ENCODE results near the gene CSRP2. TPM values are rescaled to one million over a fixed set of nuclear protein-coding genes. Genes with fewer than 3 reads are reported as not detected.

CSRP2 gene
- total RNA-seq, 1 donor from 2014 or later, result 13.3 TPM

DNA sequence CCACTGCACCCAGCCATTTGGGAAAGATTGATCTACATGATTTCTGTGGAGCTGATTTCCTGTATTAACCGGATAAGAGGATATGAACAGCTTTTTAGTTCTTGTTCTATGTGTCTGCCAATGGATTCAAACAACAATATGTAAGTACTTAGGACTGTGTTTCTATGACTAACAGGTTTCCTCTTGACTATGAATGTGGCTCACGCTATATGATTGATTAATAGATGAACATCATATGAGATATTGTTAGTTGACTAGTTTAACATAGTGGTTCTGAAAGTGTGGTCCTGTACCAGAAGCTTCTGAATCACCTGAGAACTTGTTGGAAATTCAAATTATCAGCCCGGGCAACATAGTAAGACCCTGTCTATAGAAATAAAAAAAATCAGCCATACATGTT lies 12.8 kb upstream of the CSRP2 start:
- DNase-seq, result no peak

DNA sequence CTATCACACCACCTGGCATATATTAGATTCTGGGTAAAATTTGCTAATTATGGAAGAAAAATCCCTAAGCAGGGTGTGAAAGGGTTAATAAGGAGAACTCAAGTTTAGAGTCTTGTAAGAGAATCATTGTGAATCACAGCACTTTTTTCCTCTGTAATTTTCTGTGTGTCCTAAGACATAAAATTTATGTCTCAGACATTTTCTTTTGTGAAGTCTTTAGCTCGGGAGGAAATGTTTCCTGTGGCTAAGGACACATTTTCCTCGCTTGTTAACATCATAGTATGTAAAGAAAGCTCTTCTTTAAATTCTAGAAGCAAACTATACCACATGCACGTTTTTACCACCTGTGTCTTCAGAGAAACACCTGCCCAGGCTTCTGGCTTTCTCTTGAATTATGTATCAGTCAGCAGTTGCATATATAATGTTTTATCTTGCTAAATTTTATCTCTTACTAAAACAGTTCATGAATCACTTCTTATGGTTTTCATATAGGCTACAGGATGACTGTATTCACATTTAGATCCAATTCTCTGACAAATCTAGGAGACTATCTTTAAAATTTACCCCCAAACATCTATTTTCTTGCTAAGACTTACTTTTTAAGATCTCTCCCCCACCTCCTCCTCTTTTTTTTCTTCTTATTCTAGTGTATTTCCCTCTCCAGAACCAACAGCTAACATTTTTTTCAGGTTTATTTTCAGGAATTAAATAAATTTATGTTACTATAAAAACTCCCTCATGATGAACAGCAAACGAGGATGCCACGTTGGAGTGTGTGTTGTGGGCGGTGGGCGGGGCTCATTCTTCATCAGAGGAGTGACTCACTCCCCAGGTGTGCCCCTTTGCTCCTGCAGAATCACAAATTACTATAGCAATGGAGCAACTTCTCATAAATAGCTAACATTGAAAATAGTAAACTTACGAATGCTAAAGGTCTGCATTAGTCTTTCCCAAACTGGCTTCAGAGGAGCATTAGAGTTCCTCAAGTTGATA lies 11.6 kb upstream of the CSRP2 start:
- no peak for DNase-seq

DNA sequence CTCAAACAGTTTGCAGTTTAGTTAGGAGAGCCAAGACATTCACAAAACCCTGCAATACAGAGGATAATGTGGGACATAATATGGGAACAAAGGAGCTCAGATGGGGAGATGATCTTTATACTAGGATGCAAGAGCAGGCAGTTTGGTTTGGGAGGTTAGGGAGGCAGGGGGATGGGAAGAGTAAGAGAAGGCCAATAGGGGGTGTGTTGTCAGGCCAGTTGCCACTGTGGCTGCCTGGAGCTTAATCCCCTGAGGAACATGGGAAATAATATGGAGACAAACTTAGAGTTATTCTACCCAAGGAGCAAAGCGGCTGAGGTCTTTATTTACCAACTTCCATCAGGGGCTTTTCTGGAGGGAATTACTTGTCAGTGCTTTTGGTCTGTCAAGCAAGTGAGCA lies 10.0 kb upstream of the CSRP2 start:
- no peak for DNase-seq

DNA sequence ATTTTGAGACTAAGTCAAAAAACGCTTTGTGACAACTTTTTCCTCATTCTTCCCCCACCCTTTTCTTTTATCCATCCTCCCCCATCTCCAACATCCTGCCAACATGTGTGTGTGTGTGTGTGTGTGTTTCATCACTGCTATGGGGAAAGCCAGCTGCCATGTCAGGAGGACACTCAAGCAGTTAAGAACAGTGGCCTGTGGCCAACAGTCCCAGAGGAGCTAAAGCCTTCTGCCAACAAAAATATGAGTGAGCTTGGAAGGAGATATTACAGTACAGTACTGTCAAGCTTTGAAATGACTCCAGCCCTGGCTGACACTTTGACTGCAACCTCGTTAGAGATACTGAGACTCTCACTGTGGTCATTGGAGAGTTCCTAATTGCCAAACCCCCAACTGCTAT lies 5.0 kb upstream of the CSRP2 start:
- no peak for DNase-seq

DNA sequence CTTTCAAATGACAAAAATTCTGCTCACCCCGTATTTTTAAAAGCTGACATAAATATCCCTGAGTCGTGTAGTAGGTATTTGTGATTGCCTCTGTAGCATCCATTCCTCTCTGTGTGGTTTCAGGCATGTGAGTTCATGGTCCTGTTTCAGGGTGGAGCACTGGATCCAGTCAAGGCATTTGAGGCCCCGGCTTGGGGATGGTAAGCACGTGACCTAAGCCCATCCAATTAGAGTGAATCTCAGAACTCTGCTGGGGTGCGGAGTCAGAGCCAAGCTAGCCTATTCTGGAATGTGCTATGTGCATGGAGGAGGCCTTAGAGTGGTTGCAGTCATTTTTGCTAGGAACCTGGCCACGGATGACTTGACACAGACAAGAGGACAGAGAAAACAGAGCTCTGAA lies 4.3 kb upstream of the CSRP2 start:
- no peak for DNase-seq

DNA sequence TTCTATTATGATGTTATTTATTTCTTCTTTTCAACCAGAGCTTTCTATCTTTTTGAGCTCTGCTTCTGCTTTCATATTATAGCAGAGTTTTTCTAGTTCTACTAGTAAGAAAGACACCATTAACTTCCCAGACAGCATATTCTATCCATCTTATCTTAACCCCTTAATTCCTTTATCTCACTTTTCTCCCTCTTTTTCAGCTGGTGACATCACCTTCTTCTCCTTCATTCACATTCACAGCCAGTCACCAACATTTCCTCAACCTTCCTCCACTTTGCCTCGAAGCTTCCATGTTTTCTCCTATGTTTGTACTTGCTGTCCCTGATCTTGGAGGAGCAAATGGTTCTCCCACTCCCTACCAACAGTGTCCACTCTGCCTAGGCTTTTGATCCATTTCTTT lies 3.5 kb upstream of the CSRP2 start:
- DNase-seq, result no peak

DNA sequence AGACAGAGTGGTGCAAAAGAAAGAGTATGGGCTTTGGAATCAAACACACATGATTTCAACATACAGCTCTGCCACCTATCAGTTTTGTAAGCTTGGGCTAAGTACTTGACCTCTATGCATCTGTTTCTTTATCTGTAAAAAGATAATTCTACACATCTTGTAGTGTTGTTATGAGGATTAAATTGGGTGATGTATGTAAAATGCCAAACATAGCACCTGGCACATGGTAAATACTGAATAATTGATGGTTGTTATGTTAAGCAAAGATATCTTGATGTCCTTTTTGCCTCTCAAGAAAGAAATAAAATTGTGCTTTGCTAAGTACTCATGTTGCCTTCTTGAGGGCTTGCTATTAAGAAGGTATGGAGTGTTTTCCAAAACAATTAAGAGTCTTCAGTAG lies 2.3 kb upstream of the CSRP2 start:
- no peak for DNase-seq

DNA sequence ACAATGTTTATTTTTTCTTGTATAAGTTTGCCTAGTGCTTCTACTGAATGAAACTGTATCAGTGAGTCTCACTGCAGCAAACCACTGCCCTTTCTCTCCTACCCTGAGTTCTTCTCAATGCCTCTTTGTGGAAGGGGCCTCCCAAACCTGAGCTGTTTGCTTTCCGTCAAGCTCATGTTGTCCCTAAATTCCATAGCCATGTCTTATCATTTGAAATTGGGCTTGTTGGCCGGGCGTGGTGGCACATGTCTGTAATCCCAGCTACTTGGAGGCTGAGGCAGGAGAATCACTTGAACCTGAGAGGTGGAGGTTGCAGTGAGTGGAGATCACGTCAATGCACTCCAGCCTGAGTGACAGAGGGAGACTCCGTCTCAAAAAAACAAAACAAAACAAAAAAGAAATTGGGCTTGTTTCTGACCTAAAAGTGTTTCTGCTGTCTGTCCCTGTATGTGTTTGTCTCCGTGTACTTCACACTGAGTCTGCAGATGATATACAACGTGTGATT lies 1.8 kb upstream of the CSRP2 start:
- no peak for DNase-seq

DNA sequence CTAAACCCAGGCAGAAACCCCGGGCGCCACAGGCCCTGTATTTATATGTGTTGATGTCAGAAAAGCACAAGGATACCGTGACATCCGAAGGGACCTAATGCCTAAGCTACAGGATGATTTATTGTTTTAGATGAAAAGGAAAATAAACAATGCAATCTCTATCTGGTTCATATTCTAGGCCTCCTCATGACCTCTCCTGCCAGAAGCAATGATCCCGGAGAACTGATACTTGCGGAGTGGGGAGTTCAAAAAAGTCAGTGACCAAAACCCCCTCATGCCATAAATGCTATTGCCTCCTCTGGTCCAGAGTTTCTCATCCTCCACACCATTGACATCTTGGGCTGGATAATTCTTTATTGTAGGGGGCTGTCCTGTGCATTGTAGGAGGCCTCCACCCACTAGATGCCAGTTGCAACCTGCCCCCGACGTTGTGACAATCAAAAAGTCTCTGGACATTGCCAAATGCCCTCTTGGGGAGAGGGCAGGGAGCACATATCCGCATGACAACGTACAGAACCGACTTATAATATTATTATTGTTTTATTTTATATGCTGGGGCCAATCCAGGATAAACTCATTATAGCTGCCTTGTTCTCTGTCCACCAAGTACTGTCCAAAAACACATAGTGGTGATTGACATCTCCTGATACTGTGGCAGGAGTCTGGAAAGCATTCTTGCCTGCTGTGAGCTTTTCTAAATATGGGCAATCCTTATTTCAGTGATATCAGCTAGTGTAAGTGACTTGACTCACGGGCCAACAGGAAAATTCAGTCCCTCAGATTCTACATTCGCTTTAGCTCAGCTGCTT lies 1.1 kb upstream of the CSRP2 start:
- DNase-seq, result no peak

DNA sequence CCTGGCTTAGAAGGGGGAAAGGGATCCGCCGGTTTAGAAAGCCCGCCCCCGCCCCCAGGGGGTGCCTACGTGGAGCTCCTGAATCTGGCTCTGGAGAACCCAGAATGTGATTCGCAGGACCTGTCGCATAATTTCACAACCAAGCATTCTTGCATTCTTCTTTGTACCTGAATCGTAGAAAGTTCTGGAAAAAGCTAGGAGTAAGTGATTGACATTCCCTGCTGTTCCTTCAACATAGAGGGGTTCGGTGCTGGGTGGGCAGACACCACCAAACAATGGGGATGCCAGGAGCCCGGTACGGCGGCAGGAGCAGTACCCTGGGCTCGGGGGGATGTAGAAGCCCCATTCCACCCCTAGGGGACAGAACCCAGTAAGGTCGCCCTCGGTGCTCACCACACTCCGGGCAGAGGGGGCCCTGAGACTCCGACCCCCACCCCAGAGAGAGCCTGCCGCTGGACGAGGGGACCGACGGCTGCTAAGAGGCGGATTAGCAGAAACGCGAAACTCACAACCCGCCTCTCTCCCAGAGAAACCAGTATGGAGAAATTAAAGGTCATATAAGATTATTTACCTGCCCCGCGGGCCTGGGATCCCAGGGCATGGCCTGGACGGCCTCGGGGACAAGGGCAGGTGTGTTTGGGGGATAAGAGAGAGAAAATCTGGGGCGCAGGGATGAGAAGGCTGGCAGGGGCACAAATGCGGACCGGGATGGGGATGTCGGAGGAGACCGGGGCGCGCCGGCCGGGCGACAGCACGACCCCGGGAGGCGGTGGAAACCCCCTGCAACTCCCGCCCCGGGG lies 520 bp downstream of the CSRP2 start:
- DNase-seq, result no peak

DNA sequence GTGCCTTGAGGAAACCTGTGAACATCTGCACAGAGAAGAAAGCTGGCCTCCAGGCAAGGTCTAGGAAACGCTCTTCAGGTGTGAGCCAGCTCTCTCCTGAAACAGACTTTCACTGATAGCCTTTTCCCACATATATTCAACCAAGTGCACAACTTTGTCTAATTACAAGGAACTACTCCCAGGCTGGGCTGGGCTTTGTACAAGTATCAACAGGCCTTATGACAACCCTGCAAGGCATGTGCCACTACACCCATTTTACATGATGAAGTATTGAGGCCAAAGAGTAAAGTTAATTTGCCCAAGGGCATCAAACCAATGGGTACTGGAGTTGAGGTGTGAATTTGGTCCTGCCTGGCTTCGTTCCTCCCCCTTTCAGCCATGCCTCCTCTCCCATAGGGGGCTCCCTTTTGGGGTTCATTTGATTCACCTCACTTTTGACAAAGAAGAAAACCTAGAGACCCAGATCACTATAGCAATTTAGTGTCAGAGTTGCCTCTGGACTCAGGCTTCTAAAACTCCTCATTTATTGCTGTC lies 2.1 kb downstream of the CSRP2 start:
- no peak for DNase-seq

DNA sequence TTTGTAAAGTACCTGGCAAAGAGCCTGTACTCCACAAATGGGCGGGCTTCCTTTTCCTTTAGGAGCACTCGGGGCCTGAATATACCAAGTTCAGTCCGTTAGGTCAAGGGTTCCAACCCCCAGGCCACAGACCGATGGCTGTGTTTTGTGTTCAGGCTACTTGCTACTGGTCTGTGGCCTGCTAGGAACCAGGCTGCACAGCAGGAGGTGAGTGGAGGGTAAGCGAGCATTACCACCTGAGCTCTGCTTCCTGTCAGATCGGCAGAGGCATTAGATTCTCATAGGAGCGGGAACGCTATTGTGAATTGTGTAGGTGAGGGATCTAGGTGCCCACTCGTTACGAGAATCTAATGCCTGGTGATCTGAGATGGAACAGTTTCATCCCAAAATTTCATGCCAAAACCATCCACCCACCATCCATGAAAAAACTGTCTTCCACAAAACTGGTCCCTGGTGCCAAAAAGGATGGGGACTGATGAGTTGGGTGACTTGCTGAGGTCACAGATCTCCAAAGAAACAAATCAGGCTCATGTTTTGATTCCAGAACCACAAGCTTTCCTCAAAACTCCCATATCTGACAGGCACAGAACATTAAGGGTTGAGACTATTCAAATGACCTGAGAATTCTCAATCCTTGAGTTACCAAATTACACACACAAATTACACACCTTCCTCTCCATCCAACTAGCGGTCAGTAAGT lies 4.2 kb downstream of the CSRP2 start:
- no peak for DNase-seq

DNA sequence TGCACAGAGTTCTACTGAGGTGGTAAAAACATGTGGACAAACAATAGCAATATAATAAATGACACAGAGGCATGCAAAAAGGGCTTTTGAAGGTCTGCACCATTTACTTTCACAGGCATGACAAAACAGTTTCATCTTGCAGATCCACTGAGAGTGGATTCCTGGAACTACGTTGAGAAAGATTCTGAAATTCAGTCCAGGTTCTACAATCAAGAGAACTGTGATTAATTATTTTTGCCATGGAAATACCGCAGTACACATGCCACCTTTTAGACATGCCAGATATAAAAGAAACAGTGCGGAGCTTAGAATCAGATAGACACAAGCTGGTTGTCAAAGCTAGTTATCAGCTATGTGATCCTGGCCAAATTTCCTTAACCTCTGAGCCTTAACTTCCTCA lies 4.8 kb downstream of the CSRP2 start:
- DNase-seq, result no peak

DNA sequence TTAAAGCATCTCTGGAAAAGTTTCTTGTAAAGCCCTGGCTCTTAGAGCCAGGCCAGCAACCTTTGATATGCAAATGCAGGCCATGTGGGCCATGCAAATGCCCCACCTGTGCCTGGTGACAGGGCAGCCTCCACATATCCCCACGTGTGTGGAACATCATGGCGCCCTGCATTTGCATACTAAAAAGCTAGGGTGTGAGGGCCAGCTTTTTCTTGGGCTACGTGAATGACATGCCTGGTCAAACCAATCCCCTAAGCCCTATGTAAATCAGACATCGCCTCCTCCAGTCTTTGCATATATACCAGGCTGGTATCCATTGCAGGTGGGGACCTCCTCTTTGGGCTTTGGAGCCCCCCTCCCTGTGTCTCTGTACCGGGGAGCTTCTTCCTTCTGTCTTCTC lies 6.4 kb downstream of the CSRP2 start:
- no peak for DNase-seq

DNA sequence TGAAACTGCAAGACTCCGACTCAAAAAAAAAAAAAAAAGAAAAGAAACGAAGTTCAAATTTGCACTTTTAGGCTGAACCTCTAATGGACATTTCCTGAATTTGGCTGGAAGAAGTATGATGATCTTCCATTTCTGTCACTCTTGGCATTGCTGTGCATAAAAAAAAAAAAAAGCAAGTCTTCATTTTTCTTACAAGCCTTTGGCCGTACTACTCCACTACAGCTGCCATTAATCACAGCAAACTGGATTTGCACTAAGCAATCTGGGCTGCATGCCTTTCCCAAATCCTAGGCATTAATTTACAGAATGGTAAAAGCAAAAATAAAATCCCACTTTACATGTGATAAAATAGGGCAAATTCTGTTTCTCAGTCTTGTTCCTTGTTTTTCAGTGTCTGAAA lies 7.1 kb downstream of the CSRP2 start:
- peak; percentile 49 for DNase-seq

DNA sequence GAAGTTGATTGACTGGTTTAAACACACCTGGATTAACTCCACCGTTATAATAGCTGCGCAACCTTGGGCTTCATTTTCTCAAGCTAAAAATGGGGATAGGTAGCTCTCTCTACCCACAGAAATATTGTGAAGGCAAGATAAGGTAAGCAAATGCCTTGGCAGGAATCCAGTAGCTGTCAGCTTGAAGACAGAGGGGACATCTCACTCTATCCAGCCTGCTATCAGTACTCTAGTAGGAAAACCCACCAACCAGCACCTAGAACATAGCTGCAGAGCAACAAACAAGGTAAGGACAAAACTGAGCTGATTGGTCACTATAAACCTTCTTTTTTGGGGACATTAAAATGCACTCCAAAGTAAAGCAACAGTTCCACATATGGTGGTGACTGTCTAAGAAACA lies 7.7 kb downstream of the CSRP2 start:
- no peak for DNase-seq

DNA sequence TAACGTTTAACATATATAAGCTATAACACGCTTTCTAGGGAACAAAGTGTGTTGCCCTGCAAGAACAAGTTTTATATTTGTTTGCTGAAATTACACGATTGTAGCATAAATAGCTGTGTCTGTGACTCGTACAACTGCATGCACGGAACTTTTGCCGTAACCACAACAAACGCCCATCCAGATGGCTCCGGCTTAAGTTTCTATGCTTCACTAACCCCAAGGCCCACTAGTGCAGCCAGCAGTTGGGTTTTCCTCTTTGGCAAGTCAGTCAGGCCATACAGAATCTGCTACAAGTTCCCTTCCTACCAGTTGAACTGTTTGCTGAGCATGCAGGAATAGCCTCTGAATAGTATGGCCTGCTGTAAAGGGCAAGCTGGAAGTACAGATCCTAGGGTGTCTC lies 12.1 kb downstream of the CSRP2 start:
- DNase-seq, result peak; percentile 50

DNA sequence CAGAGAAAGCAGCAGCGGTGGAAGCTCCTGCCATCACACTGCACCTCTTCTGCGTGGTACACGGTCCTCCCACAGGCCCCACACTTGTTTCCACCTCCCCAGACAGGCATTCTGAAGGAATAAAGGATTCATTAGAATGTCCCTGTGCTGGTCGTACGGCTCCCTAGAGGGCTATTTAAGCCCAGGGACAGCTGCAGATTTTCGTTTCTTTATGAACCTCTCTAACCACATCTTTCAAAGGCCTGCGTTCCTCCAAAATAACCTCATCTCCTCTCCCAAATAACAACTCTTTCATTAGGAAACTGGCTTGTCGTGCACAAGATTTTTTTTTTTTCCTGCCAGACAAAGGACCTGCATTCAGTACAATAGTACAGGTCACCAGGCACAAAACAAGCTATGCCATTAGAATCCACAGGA lies 12.7 kb downstream of the CSRP2 start:
- DNase-seq, result no peak

DNA sequence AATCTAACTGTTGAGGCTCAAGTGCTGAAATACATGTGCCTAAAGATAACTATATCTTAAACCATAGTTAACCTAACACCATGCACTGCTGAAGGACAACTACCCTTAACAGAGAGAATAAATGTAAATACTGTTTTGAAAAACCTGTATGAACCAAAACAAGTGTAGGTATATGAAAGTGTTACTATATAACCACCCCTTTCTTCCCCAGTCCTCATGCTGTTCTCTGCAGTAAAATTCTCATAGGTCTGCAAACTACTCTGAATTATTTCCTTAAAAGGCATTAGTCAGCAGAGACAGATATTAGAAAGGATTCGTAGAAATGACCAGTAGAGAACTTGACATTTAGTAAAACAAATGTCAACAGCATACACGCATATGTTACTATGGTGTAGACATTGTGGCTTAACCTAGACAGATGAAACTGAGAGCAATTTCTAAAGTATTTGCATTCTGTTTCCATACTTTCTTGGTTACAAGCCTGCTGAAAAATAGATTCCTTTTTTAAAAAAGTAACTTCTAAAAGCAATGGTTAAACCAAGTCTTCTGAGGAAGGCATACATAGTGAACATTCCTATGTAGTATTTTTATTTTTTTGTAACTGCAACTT lies 13.9 kb downstream of the CSRP2 start:
- no peak for DNase-seq

DNA sequence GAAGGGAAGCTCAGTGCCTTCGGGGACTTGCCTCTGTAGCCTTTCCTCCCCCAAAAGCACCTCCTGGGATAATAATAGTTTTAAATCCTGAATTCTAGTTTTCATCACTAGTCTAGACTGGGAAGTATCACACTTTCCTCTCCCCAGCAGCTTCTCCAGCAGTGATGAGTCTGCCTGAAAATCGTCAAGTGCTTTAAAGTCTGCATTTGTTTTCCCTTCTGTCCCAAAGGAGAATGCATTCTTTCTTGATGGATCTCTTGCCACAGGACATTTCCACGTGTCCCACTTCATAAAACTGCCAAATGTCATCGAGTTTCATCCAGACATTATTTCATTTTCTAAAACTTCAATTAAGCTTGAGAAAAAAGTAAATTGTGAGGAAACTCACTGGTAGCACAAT lies 15.0 kb downstream of the CSRP2 start:
- DNase-seq, result peak; percentile 75

Data from skin of body (tissue), 2 donors.